BLaER1 treated with 17β-estradiol and CSF1 and Interleukin-3, amounts not matched to agents 10 nM and 100 nM (cell line): ENCODE results near the gene OR10K1.
A peak's percentile ranks its signal among the peaks of the same experiment; 100 is the strongest.
"Not testable (repeated sequence)": the region's sequence is repeated elsewhere in the genome, so short reads cannot be mapped to it uniquely, and the experiment has no call there.

Experiments
- H3K27ac ChIP-seq, 11 experiments: shearing (Covaris generic); formaldehyde crosslinking; 2 replicates each; pipeline ENCODE4 v1.8.1; 2022
- H3K27me3 ChIP-seq, 11 experiments: shearing (Covaris generic); formaldehyde crosslinking; 2 replicates each; pipeline ENCODE4 v1.8.1; 2022
- H3K36me3 ChIP-seq, 11 experiments: shearing (Covaris generic); formaldehyde crosslinking; 2 replicates each; pipeline ENCODE4 v1.8.1; 2022
- H3K4me1 ChIP-seq, 10 experiments: shearing (Covaris generic); formaldehyde crosslinking; 2 replicates each; pipeline ENCODE4 v1.8.1; 2022
- H3K4me2 ChIP-seq, 11 experiments: shearing (Covaris generic); formaldehyde crosslinking; 2 replicates each; pipeline ENCODE4 v1.8.1; 2022
- H3K4me3 ChIP-seq, 10 experiments: shearing (Covaris generic); formaldehyde crosslinking; 2 replicates each; pipeline ENCODE4 v1.8.1; 2022
- H3K9ac ChIP-seq, 11 experiments: shearing (Covaris generic); formaldehyde crosslinking; 2 replicates each; pipeline ENCODE4 v1.8.1; 2022
- H3K9me3 ChIP-seq, 11 experiments: shearing (Covaris generic); formaldehyde crosslinking; replicated peaks in 1 of 11; 2 replicates each; pipeline ENCODE4 v1.8.1; 2022
- H4K20me1 ChIP-seq, 11 experiments: shearing (Covaris generic); formaldehyde crosslinking; 2 replicates each; pipeline ENCODE4 v1.8.1; 2022
- Cebpa-rat ChIP-seq, 11 experiments: shearing (Covaris generic); IDR thresholded peaks; 2 replicates each; pipeline ENCODE4 v1.8.1; 2022

Gene OR10K1, protein sequence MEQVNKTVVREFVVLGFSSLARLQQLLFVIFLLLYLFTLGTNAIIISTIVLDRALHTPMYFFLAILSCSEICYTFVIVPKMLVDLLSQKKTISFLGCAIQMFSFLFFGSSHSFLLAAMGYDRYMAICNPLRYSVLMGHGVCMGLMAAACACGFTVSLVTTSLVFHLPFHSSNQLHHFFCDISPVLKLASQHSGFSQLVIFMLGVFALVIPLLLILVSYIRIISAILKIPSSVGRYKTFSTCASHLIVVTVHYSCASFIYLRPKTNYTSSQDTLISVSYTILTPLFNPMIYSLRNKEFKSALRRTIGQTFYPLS

DNA sequence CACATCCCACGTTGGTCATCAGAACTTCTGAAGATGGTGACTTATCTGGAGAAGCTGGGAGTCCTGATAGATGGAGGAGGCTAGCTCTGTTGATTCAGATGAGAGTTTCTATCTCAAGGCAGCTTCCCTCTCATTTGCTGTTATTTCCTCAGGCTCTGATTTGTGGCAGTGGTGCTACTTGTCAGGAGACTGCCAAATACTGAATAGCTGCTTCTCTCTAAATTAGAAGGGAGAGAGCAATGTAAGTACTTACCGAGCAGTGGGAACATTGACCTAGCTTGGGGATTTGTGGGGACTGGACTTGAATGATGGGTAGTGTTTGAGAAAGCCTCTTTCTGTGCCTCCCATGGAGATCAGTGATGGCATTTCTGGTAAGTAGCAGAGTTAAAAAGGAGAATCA, at the start of gene OR10K1:
TSS of gene OR10K1 (plus strand) at position 301 of the 400 bp plus-strand sequence. CDS start 3,728 bp downstream, outside the sequence.
- Histone ChIP-seq H3K9ac (no peak within 1 kb of the TSS), H4K20me1 (no peaks in the 10 kb centered on the region), H3K27me3 (no peaks in the 10 kb centered on the region), H3K9me3 (no peaks in the 10 kb centered on the region), H3K4me3 (no peak within 1 kb of the TSS), H3K36me3 (no peaks in the 10 kb centered on the region), H3K4me2 (no peak within 1 kb of the TSS), H3K27ac (no peak within 1 kb of the TSS), H3K4me1 (no peaks in the 10 kb centered on the region)
- no peak for TF ChIP-seq Cebpa-rat (IDR thresholded peaks at IDR 0.05)

DNA sequence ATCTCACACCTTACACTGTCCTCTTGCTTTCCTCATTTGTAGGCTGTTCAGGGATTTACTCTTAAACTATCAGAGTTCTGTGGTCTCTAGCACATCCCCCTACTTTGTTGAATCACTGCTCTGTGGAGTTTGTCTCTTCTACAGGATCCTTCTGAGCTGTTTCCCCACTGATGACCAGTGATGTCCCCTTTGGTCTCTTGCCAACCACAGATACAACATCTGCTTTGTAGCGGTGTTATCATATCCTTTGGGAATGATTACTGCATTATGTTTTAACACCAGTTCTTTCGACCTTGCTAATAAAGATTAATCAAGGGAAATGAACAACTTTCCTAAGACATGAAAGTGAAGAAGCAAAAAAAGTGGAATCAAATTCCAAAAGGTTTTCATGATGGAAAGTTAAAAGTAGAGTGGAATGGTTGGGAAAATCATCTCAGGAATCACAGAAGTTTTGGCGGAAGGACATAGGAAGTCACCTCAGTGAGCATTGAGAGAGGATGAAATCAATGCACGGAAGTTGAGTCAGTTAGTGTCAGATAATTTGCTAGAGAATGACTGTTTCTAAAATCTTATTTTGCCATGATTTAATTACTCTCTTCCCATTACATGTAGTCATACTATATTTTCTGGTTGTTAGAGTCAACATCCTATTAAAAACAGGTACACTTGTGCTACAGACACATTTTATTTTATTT, 46.8 kb upstream of the OR10K1 start:
- Histone ChIP-seq H3K27ac (no peak overlapping the region), H3K9me3 (no peaks in the 10 kb centered on the region), H3K36me3 (no peaks in the 10 kb centered on the region), H3K27me3 (no peaks in the 10 kb centered on the region), H3K9ac (no peak overlapping the region), H4K20me1 (no peaks in the 10 kb centered on the region), H3K4me2 (no peak overlapping the region), H3K4me1 (no peaks in the 10 kb centered on the region), H3K4me3 (no peak overlapping the region)
- no peak for TF ChIP-seq Cebpa-rat (IDR thresholded peaks at IDR 0.05)

DNA sequence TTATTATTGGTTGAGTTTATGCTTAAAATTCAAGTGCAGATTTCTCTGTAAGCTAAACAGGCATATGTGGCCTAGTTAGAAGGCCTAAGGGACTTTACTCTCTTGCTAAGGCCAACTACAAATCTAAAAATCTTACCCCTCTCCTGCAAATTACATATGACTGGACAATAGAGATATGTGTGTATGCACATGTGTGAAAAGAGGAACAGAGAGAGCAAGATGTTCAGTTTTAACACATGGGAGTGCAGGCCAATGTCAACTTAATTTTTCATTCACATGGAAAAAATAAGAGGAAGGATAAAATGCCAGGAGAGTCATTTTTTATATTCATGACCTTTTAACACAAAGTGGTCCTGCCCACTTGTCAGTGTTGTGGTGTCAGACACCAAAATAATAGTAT, 44.0 kb upstream of the OR10K1 start:
- no peaks in the 10 kb centered on the region for H3K27me3 ChIP-seq
- H3K4me1 ChIP-seq, result no peaks in the 10 kb centered on the region
- no peak overlapping the region for H3K4me3 ChIP-seq
- no peaks in the 10 kb centered on the region for H3K36me3 ChIP-seq
- no peak overlapping the region for H3K9ac ChIP-seq
- no peak overlapping the region for H3K27ac ChIP-seq
- no peak overlapping the region for H3K4me2 ChIP-seq
- no peaks in the 10 kb centered on the region for H4K20me1 ChIP-seq
- TF ChIP-seq Cebpa-rat (IDR thresholded peaks at IDR 0.05), result no peak
- H3K9me3 ChIP-seq, result no peaks in the 10 kb centered on the region

DNA sequence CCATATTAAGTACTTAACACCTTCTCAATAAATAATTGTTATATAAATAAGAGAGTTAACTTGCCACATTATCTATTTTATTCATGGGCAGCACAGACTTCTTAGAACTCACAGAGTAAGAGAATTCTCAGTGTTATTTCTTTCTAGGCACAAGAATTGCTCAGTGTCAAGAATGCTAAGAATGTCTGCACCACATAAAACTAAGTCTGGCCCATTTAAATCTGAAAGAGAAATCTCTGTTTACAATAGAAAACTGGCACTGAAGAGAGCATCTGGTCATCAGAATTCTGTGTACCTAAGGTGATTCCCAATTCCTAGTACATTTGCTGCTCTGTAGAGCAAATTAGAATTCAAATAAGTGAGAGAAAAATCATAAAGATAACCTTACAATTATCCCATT, 39.4 kb upstream of the OR10K1 start:
- H3K27ac ChIP-seq, result no peak overlapping the region
- no peaks in the 10 kb centered on the region for H4K20me1 ChIP-seq
- H3K4me1 ChIP-seq, result no peaks in the 10 kb centered on the region
- H3K9me3 ChIP-seq, result peaks cover 0 to 3% (median 0%) of the 10 kb centered on the region in 11 experiments; a peak in 3 of 22 replicates
- no peak overlapping the region for H3K9ac ChIP-seq
- H3K4me2 ChIP-seq, result no peak overlapping the region
- no peak for TF ChIP-seq Cebpa-rat (IDR thresholded peaks at IDR 0.05)
- H3K4me3 ChIP-seq, result no peak overlapping the region
- H3K27me3 ChIP-seq, result no peaks in the 10 kb centered on the region
- no peaks in the 10 kb centered on the region for H3K36me3 ChIP-seq

DNA sequence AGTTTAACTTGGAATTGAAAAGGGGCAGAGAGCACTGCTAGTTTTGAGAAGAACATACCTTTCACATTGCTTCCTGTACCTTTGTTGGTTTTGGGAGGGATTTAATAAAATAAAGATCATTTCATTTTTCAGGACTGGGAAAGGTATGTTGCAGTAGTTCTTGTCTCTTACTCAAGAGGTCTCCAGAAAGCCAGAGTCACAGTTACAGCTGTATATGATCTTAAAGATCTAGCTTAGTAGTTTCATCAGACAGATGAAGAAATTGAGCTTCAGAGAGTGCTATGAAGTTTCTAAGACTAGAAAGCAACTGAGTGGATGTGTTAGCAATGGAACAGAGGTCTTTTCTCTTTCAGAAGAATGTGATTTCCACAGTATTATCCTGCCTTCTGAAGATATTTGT, 36.6 kb upstream of the OR10K1 start:
- H3K27ac ChIP-seq, result no peak overlapping the region
- H3K4me1 ChIP-seq, result peaks cover 0 to 3% (median 0%) of the 10 kb centered on the region in 10 experiments; a peak in 2 of 20 replicates
- TF ChIP-seq Cebpa-rat (IDR thresholded peaks at IDR 0.05), result no peak
- no peaks in the 10 kb centered on the region for H3K27me3 ChIP-seq
- H3K9me3 ChIP-seq, result peaks cover 0 to 16% (median 8%) of the 10 kb centered on the region in 11 experiments; a peak in 12 of 22 replicates
- H3K4me2 ChIP-seq, result no peak overlapping the region
- no peak overlapping the region for H3K4me3 ChIP-seq
- no peak overlapping the region for H3K9ac ChIP-seq
- H3K36me3 ChIP-seq, result no peaks in the 10 kb centered on the region
- no peaks in the 10 kb centered on the region for H4K20me1 ChIP-seq

DNA sequence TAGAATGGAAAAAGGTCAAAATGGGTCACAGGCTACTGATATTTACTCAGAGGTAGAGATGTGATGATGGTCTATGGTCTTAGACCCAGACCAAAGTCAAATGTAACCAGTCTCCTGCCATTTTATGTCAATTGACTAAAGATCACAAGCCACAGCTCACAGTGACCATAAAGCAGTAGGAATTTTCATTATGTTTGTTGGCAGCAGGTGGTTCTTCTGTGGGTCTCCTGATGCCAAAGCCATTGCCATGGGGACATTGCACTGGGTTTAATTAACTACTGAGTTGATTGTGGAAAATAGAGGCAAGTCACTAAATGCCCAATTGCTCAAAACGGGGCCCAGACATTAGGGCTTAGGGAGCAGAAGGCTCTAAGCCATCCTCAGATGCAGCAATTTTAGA, 35.5 kb upstream of the OR10K1 start, which contains the start of gene OR10K2:
TSS of gene OR10K2 (minus strand) at position 101 of the 400 bp plus-strand sequence. CDS start 5,371 bp downstream, outside the sequence.
- no peaks in the 10 kb centered on the region for H3K27me3 ChIP-seq
- H3K27ac ChIP-seq, result no peak within 1 kb of the TSS
- no peak for TF ChIP-seq Cebpa-rat (IDR thresholded peaks at IDR 0.05)
- H3K9ac ChIP-seq, result no peak within 1 kb of the TSS
- no peak within 1 kb of the TSS for H3K4me2 ChIP-seq
- no peaks in the 10 kb centered on the region for H4K20me1 ChIP-seq
- H3K36me3 ChIP-seq, result no peaks in the 10 kb centered on the region
- H3K4me3 ChIP-seq, result no peak within 1 kb of the TSS
- H3K4me1 ChIP-seq, result peaks cover 0 to 14% (median 0%) of the 10 kb centered on the region in 10 experiments; a peak in 2 of 20 replicates
- peaks cover 0 to 18% (median 8%) of the 10 kb centered on the region in 11 experiments; a peak in 12 of 22 replicates for H3K9me3 ChIP-seq

DNA sequence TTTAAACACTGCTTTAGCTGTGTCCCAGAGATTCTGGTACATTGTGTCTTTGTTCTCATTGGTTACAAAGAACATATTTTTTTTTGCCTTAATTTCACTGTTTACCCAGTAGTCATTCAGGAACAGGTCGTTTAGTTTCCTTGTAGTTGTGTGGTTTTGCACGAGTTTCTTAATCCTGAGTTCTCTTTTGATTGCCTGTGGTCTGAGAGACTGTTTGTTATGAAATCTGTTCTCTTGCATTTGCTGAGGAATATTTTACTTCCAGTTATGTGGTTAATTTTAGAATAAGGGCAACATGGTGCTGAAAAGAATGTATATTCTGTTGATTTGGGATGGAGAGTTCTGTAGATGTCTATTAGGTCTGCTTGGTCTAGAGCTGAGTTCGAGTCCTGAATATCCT, 31.5 kb upstream of the OR10K1 start:
- not testable (repeated sequence) for H3K36me3 ChIP-seq, H4K20me1 ChIP-seq, H3K4me3 ChIP-seq, H3K27me3 ChIP-seq, H3K9ac ChIP-seq
- peaks cover 0 to 22% (median 0%) of the 10 kb centered on the region in 10 experiments; a peak in 7 of 20 replicates for H3K4me1 ChIP-seq
- H3K4me2 ChIP-seq, result peak overlapping the region in 4 of 11 experiments; percentile 7 to 23 (median 12); a peak in 2 of 22 replicates
- peaks cover 6 to 31% (median 10%) of the 10 kb centered on the region in 11 experiments; a peak in 16 of 22 replicates for H3K9me3 ChIP-seq
- peak overlapping the region in 1 of 11 experiments; percentile 29; a peak in 2 of 22 replicates for H3K27ac ChIP-seq

DNA sequence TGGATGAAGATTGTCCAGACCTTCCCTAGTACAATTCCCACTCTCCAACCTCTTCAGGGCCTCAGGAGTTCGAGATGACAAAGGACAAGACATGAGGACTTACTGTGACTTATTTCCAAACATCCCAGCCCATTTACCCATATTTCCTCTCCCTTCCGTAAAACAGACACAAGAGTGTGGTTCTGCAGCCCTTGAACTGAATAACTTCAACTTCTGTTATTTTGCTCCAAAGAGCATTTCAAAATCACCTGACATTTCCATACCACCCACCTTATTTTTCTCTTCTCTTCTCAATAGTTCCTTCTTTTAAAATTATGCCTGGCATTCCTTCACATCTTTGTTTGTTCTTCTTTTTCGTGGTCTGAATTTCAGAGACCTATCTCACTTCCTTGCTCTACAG, 26.9 kb upstream of the OR10K1 start:
- H3K4me2 ChIP-seq, result peak overlapping the region in 3 of 11 experiments; percentile 18 to 41 (median 25); a peak in 5 of 22 replicates
- no peaks in the 10 kb centered on the region for H3K36me3 ChIP-seq
- H3K27me3 ChIP-seq, result no peaks in the 10 kb centered on the region
- H3K9me3 ChIP-seq, result peaks cover 0 to 16% (median 7%) of the 10 kb centered on the region in 11 experiments; a peak in 10 of 22 replicates
- TF ChIP-seq Cebpa-rat (IDR thresholded peaks at IDR 0.05), result no peak
- no peak overlapping the region for H3K4me3 ChIP-seq
- no peak overlapping the region for H3K27ac ChIP-seq
- H3K9ac ChIP-seq, result no peak overlapping the region
- H3K4me1 ChIP-seq, result peaks cover 0 to 23% (median 0%) of the 10 kb centered on the region in 10 experiments; a peak in 7 of 20 replicates
- H4K20me1 ChIP-seq, result no peaks in the 10 kb centered on the region

DNA sequence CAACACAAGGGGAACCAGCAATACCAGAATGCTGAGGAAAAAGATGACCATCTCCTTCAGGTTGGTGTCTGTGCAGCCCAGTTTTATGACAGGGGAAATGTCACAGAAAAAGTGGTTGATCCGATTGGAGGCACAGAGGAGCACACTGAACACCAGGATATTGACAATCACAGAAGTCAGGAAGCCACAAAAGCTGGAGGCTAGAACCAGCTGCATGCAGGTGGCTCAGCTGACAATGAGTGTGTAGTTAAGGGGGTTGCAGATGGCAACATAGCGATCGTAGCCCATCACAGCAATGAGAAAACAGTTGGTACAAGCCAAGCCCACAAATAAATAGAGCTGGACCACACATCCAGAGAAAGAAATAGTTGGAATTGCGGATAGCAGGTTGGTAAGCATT, 16.3 kb upstream of the OR10K1 start:
- 0 out of 22 replicates have a peak, but pooled peaks cover 0 to 3% (median 0%) of the 10 kb centered on the region in 11 experiments for H3K9me3 ChIP-seq
- H3K4me1 ChIP-seq, result no peaks in the 10 kb centered on the region
- TF ChIP-seq Cebpa-rat (IDR thresholded peaks at IDR 0.05), result no peak
- no peak overlapping the region for H3K4me2 ChIP-seq
- no peak overlapping the region for H3K27ac ChIP-seq
- no peaks in the 10 kb centered on the region for H4K20me1 ChIP-seq
- H3K27me3 ChIP-seq, result no peaks in the 10 kb centered on the region
- no peak overlapping the region for H3K4me3 ChIP-seq
- H3K36me3 ChIP-seq, result no peaks in the 10 kb centered on the region
- H3K9ac ChIP-seq, result no peak overlapping the region
